ENCODE measurements around the gene NFIB.

- TF ChIP-seq, protein P1, sequence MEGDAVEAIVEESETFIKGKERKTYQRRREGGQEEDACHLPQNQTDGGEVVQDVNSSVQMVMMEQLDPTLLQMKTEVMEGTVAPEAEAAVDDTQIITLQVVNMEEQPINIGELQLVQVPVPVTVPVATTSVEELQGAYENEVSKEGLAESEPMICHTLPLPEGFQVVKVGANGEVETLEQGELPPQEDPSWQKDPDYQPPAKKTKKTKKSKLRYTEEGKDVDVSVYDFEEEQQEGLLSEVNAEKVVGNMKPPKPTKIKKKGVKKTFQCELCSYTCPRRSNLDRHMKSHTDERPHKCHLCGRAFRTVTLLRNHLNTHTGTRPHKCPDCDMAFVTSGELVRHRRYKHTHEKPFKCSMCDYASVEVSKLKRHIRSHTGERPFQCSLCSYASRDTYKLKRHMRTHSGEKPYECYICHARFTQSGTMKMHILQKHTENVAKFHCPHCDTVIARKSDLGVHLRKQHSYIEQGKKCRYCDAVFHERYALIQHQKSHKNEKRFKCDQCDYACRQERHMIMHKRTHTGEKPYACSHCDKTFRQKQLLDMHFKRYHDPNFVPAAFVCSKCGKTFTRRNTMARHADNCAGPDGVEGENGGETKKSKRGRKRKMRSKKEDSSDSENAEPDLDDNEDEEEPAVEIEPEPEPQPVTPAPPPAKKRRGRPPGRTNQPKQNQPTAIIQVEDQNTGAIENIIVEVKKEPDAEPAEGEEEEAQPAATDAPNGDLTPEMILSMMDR (conservative IDR thresholded peaks at IDR 0.05 in 1 of 2, IDR thresholded peaks at IDR 0.05 in 1 of 2; ENCODE audit: extremely low read depth in 1 of 2, insufficient read depth in 1 of 2, low read depth in 1 of 2, low read length in 2 of 2) = no peak
- TF ChIP-seq EZH2 (IDR thresholded peaks at IDR 0.05; ENCODE audit: borderline replicate concordance, low read length) = no peak
Measured at GRCh38 chr9:14248149-14248548, 65.8 kb downstream of the NFIB start.

Data from mammary epithelial cell (primary cell).